CD4-positive, alpha-beta T cell treated with Interleukin-17A for 1 hour (primary cell): ENCODE results near the gene PNMA6F.

Source experiments
- DNase-seq: peaks from one replicate; pipeline ENCODE4 v3.0.0-alpha.2; 2020

Gene PNMA6F

DNA sequence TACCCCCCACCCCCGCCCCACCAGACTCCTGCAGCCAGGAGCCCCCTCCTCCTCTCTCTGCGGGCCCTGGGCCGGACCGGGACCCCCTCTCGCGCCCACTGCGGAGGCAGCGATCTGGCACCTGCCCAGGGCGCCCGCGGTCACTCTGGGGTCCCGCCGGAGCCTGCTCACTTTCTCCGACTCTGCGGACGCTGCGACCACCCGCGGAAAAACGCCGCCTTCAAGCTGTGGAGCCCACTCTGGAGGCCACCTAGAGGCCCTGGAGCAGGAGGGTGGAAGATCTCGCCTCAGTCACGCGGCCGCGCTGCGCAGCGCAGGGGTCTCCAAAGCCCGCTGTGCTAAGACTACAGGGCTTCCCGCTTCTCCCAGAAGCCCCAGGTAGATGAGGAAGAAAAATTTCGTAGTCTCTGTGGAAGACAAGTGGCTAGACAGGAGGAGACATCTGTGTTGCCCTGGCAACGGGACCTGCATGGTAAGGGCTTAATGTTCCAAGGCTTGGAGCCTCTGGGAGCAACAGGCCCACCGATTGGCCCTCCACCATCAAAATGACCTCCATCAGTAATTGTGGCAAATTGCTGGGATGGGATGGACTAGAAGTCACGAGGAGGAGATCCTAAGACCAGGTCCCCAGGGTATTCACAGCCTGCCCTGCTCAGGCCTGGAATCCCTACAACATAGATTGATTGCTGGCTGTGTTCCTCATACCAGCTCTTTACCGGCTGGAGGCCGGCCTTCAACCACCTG is at the start of gene PNMA6F:
PNMA6F (minus strand) TSS at position 387 of the 744 bp plus-strand sequence. CDS start 1,093 bp downstream, outside the sequence.
- no peak for DNase-seq

DNA sequence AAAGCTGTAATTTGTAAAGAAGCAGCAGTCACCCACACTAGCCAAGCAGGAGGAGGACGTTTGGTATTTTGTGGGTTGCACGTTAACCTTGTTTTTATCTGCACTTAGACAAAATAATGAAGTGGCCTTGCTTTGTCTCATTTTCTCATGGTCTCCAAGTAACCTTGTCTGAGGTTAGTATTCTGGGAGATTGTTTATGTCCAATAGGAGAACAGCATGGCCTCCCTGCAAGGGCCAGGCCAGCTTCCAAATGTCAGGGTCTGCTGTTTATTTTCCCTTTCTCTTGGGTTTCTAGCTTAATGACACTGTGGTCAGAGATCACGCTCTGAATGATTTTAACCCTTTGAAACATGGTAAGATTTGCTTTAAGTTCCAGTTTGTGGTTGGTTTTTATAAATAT is 49.7 kb upstream of the PNMA6F start:
- no peak for DNase-seq

DNA sequence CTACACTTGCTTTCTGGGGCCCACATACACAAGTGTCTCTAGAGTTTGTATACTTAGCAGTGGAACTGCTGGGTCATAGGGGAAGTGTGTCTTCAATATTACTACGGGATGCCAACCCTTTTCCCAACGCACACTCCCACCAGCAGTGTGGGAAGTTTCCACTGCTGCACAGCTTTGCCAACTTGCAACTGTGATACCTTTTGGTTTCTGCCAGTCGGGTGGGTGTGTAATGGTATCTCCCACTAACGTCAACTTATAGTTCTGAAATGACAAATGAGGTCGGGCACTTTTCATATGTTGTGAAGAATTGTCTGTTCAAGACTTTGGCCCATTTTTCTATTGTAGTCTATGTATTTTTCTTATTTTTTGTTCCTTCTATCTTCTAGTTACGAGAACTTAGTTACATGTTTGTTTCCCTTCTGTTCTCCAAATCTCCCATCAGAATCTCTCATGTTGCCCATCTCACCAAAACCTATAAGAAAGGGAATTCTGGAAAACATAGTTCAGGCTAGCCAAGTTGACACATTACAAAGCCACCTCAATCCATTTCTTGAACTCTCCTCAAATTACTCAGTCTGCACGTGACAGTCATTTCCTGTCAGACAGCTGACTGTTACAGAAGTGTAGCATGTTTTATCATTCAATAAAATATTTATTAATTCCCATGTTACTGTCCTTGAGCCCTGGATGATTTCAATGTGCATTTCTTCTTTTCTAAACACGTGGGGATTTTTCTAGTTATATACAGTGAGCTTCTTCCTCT is 48.9 kb upstream of the PNMA6F start:
- no peak for DNase-seq

DNA sequence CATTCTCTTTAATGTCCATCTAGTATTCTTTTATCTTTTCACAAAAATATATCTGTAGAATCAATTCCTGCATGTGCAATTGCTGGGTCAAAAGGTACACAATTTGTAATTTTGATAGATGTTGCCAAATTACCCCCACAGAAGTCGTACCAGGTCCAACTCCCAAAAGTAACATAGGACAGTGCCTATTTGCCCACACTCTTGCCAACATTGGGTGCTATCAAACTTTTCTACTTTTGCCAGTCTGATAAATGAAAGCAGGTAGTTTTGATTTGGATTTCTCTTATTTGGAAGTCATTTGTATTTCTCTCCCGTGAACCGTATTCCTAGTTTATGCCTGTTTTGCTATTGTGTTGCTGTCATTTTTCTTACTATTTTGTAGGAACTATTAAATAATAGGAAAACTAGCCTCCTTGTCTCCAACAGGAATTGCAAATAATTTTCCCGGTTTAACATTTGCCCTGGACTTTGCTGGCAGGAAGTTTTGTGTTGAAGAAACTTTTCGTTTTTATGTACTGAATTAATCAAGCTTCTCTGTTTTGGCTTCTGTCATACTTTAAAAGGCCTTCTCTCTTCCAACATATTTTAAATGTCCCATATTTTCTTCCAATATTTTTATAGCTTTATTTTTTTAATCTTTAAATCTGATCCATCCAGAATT is 45.4 kb upstream of the PNMA6F start:
- DNase-seq, result no peak

DNA sequence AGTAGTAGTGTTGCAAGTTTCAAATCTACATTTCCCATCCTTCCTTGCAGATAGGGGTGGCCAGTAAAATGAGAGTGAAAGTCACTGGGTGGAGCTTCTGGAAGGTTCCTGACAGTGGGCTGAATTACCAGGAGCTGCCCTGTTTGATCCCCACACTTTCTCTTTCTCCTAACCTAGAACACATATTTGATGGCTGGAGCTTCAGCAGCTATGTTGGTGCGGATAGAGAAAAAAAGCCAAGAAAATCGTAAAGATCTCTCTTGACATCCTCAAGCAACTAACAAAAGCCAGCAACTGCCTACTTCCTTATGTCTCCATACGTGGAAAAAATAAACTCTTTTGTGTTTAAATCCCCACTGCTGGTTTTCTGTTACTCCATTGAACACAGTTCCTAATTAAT is 44.6 kb upstream of the PNMA6F start:
- DNase-seq, result no peak

DNA sequence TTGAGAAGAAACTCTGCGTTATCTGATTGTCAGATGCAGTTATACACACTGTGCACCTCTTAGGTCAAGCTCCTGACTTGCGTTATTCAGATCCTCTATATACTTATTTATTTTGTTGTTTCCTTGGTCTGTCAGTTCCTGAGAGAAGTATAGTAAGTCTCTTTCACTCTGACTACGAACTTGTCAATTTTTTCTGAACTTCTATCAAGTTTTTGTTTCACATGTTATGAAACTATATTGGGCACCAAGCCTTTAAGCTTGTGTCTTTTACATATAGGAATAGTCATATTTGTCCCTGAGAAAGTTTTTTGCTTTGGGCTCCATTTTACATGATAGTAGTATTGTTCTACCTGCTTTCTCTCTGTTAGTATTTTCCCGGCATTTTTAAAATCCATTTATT is 44.1 kb upstream of the PNMA6F start:
- no peak for DNase-seq

DNA sequence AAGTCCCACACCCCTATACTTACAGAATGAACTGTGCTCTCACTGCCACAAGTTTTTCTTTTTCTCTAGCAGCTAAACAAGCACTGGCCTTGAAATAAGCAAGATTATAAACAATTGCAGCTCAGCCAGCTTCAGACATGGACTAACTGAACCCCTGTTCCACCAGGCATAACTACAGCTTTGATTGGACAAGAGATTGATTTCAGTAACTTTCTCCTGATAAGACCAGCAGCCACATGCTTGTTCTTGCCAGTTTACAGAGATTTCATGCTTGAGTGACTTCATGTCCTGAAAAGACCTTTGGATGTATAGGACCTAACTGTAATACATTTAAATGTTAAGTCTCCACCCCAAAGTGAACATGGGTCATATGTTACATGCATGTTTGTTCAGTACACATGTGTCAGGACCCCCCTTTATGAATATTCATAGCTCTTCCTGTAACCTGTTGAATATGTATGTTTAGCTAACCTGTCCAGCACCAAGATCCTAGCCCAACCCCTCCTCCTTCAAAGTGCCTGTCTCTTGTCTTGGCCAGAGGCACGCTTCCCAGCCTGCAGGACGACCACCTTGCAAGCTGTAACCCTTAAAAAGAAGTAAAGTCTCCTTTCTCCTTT is 40.3 kb upstream of the PNMA6F start:
- no peak for DNase-seq

DNA sequence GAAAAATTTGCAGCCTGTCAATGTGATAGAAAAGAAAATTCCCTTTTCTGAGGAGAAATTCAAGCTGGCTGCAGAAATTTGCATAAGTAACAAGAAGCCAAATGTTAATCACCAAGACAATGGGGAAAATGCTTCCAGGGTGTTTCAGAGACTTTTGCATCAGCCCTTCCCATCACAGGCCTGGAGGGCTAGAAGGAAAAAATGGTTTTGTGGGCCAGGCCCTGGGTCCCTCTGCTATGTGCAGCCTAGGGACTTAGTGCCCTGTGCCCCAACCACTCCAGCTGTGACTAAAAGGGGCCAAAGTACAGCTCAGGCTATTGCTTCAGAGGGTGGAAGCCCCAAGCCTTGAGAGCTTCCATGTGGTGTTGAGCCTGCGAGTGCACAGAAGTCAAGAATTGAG is 36.3 kb upstream of the PNMA6F start:
- DNase-seq, result no peak

DNA sequence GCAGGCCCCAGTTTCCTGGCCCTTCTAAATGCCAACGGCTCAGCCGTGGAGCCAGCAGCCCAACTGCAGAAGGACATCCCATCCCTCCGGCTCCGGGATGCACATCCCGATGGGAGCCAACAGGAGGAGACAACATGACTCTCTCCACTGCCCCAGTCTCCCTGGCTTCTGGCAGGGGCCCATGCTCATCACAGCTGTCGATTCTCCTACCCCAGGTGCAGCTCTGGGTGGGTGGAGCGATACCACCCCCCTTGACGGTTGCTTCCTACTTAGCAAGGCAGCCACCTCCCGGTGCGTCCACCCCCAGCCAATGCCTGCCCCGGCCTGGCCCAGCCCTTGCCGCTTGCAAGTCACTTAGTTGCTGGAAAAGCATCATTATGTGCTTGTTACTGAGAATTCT is 31.8 kb upstream of the PNMA6F start:
- no peak for DNase-seq

DNA sequence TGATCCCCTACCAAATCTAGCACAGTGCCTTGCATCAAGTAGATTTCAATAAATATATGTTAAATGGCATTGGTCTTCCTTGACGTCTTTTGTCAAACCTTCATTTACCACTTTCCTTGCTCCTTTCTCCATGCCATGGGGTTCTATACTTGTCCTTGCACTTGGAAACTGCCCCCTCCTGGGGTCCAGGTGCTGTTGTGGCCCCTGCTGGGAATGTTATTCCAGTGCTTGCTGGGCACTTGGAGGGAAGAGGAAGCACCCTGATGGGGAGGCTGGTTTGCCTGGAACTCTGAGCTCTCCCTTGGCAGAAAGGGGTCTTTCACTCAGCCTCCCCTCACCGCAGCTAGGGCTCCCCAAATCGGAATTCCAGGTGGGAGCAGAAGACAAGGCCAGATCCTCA is 31.3 kb upstream of the PNMA6F start:
- no peak for DNase-seq

DNA sequence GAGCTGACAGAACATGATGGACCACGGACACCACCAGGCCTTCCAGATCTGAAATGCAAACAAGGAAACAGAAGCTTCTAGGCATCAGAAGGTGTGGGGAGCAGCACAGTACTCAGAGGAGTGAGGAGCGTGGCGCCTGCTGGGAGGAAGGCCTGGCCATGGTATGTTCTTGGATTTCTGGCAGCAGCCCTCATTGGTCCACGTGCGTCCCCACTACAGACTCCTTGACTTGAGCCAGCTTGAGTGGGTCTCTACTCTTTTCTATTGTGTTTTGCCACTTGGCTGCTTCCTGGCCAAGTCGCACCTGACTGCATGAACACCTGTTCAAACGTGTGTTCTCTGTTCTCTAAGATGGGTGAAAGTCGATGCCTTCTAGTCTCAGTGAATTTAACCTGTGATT is 30.4 kb upstream of the PNMA6F start:
- DNase-seq, result no peak

DNA sequence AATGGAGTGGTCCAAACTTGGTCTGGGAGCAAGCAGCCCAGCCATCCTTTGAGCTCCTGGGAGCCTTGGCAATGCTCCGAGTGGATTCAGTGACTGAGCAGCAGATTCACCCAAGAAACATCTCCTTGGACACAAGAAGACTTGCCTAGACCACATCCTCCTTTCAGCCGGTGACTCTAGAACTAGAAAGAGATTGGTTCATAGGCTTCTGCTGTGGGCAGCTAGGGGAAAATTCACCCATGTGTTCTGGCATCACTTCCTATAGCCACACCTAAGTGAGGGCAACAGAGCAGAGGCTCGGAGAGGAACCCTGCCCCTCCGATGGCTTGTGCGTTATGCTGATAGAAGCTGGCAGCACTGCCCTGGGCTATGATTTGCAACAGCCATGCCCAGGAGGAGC is 28.4 kb upstream of the PNMA6F start:
- DNase-seq, result no peak

DNA sequence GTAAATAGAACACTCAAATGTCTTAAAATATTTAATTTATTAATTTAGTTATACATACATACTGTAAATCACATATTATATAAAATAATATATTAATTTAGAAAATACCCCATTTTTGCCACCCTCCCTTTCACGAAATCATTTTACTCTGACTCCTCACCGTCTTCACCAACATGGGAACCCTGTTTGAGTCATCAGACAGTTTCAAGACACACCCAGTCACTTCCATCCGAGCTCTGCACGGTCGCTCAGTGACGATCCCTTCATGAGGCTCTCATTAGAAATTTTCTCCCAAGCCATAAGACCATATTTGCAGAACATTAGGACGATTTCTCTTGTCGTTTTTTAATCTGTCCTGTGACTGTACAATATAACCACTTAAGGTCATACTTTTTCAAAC is 26.9 kb upstream of the PNMA6F start:
- no peak for DNase-seq

DNA sequence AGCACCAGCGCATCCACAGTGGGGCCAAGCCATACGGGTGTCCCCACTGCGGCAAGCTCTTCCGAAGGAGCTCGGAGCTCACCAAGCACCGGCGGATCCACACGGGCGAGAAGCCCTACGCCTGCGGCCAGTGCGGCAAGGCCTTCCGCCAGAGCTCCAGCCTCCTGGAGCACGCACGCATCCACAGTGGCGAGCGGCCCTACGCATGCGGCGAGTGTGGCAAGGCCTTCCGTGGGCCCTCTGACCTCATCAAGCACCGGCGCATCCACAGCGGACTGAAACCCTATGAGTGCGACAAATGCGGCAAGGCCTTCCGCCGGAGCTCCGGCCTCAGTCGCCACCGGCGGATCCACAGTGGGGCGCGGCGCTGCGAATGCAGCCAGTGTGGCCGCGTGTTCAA is 26.0 kb upstream of the PNMA6F start:
- DNase-seq, result no peak

DNA sequence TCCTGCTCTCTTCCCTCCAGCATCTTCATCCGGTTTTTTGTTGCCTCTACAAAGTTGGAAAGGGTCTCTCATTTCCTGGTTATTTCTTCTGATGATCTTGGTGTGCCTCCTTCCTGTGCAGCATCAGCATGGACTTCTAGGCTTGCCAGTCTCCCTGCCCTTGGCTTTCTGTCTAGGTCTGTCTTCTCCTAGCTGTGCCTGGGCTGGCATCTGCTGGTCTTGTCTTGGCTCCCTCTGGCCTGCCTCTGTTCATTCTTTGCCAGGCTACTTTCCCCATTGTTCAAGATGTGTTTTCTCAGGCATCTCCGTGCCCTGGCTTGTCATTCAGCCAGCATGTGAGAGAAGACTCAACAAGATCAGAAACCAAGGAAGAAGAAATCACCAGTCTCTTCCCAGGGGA is 22.1 kb upstream of the PNMA6F start:
- no peak for DNase-seq

DNA sequence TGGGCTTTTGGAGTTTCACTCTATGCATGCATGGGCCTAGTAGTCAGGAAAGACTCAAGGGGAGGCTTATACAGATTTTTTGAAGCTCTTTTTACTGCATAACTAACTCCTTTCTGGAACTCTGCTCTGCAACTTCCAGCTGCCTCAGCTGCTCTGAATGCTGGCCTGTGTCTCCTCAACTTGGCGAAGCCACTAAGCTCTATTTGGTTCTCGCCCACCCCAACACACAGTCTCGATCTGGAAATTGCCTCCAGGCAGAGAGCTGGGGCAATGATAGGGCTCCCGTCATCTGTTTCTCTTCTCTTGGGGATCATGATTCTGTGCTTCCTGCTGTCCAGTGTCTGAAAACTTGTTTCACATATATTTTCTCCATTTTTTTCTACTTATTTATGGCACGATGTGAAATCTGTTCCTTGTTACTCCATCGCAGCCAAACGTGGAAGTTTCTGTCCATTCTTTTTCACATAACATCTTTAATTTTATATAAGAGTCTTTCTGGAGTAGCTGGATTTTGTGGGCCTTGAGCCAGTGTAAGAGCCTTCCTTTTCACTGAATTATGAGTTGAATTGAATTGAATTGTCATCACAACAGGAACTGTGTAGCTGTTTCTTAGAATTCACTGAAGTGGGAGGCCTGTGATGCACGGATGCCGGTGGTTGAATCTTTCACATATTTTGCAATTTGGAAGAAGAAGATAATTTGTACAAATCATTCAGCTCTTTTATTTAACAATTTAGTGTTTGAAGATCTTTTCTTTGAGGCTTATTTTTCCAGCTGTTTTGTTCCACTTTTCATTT is 21.4 kb upstream of the PNMA6F start:
- no peak for DNase-seq

DNA sequence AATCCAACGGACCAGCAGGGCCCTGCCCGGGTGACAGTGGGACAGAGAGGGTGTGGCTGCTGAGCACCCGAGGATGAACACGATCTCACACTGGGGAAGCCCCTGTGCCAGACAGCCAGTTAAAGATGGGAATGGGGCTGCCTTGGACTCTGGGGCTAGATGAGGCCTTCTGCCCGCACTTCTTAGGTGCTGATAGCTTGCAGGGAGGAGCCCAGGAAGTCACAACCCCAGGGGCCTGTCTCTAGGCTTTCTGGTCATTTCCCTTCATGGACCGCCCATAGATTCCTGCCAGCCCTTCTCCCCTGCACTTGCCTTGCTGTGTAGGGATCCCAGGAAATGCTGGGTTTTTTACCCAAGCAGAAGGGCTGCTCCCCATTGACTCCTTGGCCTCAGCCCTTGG is 18.5 kb upstream of the PNMA6F start:
- no peak for DNase-seq

DNA sequence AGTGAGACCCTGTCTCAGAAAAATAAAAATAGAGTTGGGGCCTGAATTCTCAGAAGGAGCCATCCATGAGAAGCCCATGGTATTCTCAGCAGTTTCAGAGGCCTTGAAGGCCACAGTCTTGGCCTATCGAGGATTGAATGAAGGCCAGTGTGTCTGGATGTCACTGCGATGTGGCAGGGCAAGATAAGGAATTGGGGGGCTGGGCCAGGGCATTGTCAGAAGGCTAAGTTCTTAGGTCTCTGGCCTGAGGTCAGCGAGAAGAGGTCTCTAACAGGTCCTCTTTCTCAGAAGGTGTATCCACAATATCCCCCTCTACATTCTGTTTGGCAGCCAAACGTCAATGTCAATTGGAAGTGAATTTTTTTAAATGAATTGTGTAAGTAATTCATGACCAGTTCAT is 18.1 kb upstream of the PNMA6F start:
- no peak for DNase-seq

DNA sequence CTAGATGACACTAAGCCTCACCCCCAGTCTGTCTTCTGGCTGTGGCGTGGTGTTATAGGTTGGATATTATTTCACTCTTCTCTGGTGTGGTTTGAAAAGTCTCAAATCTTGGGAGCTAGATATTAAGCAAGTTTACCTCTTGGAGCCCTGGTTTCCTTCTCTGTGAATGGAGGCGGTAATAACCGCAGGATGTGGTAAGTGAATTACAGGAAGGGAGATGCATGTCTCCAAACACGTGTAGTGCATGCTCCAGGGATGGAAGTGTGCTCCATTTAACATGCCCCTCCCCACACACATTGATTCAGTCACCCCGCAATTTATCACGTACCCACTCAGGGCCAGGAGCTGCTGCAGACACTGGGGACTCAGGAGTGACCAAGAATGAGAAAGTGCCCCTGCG is 17.3 kb upstream of the PNMA6F start:
- DNase-seq, result no peak

DNA sequence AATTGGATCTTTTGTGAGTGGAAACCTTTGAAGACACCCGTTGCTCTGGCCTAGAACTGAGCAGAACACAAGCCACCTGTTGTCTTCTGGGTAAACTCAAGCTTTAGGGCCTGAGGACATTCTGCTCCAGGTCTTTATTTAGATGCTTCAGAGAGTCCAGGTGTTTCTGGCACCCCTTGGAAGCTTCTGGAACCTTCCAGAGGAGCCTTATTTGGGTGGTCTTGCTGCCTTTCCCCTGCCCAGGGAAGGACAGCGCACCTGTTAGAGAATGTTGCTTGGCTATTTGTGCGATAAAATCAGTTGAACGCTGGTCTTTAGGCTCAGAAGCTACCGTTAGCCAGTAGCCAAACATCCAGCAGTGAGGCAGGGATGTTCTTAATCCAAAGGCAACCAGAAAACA is 15.4 kb upstream of the PNMA6F start:
- no peak for DNase-seq

DNA sequence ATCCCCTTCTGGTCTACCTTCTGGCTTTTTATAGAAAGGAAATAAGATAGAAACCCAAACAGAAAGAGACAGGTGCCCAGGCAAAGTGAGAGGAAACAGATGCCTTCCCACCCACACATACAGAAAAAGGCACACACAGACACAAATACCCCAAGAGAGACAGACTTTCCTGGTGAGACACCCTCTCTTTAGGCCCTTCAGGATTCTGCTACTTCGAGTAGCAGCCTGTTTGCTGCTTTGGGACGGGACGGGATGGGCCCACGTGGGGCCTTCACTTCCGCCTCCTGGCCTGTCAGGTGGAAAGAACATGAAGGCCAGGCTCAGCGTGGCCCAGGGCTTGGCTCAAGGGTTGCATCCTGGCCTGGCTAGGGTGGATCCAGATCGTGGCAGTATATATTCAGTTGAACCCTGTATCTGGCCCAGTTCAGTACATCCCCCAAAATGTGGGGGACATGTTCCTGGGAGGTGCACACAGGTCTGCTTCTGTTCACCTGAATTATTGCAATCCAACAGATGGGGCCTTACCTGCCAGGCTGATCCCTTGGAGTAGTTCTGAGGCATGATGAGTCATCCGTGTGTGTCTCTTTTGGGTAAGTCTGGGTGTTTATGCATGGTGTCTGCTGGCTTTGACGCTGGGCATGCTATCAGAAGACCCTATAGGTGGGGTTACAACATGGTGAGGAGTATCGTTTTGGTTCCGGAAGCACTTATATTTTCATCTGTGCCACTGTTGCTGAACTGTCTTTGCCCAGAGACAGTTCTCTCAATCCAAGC is 14.7 kb upstream of the PNMA6F start:
- DNase-seq, result no peak
